ENCODE results near the gene TRAF7.

TRAF7 gene

GRCh38 chr16:2184346-2184745, 28.8 kb downstream of the TRAF7 start:
- TF ChIP-seq CTCF (IDR thresholded peaks at IDR 0.05), result no peak

GRCh38 chr16:2184962-2185361, 29.4 kb downstream of the TRAF7 start:
- no peak for TF ChIP-seq CTCF (IDR thresholded peaks at IDR 0.05)

GRCh38 chr16:2186064-2186463, 30.5 kb downstream of the TRAF7 start:
- no peak for TF ChIP-seq CTCF (IDR thresholded peaks at IDR 0.05)

GRCh38 chr16:2186505-2186904, 30.9 kb downstream of the TRAF7 start:
- no peak for TF ChIP-seq CTCF (IDR thresholded peaks at IDR 0.05)

- TF ChIP-seq CTCF (IDR thresholded peaks at IDR 0.05), result no peak
These were observed 31.6 kb downstream of the TRAF7 start for GRCh38 chr16:2187212-2187611.

- no peak for TF ChIP-seq CTCF (IDR thresholded peaks at IDR 0.05)
These were observed 32.8 kb downstream of the TRAF7 start for GRCh38 chr16:2188395-2188794.

GRCh38 chr16:2189252-2189893, 33.8 kb downstream of the TRAF7 start:
- no peak for TF ChIP-seq CTCF (IDR thresholded peaks at IDR 0.05)
